Kidney epithelial cell (primary cell): Measurements from ENCODE around the gene APLF. TPM values are rescaled to one million over a fixed set of nuclear protein-coding genes. Genes with fewer than 3 reads are reported as not detected.
"Not testable (repeated sequence)": the region's sequence is repeated elsewhere in the genome, so short reads cannot be mapped to it uniquely, and the experiment has no call there.

ENCODE experiments used
- DNase-seq: peaks from one replicate; pipeline ENCODE4 v3.0.0-alpha.2; 2010; ENCODE audit warnings: low read depth
- H3K27me3 ChIP-seq: 2 replicates; pipeline ENCODE4 v1.6.0; 2011; ENCODE audit warnings: low read length; ENCODE audit not compliant: control insufficient read depth, insufficient read depth
- H3K36me3 ChIP-seq: 2 replicates; pipeline ENCODE4 v1.5.1; 2011; ENCODE audit warnings: low read length; ENCODE audit not compliant: control insufficient read depth, insufficient read depth
- H3K4me3 ChIP-seq: 2 replicates; pipeline ENCODE4 v1.5.1; 2011; ENCODE audit warnings: low read depth, mild to moderate bottlenecking, control low read depth, low read length
- total RNA-seq: library from RNA; depleted of rRNA; stranded (reverse); fragments of >200 nt; gene quantifications from 2 replicates; pipeline ENCODE4 v1.2.3, GENCODE V29; 2015
- TF ChIP-seq, protein P1 (sequence below): IDR thresholded peaks from 2 replicates; pipeline ENCODE4 v1.5.1; 2011; ENCODE audit warnings: mild to moderate bottlenecking, moderate library complexity, low read length, control low read depth, inconsistent platforms; ENCODE audit not compliant: insufficient read depth, poor library complexity, severe bottlenecking

APLF gene
- total RNA-seq, 1 donor from 2014 or later: 5.1 TPM

DNA sequence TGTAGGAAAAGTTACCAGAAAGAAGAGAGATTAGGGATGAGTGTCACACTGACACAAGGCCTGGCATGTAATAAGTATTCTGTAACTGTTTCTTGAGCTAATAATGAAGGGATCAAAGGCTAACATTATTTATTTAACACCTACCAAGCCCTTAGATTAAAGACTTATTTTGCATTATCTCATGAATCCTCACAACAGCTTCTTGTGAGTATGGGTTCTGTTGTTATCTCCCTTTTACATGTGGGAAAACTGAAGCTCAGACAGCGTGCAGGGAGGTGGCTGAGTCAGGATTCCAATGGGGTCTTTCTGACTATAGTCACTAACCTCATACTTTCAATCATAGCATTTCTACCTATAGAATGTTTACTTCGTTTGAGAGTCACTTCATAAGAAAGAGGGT is 97.0 kb downstream of the APLF start:
- TF ChIP-seq, protein P1, sequence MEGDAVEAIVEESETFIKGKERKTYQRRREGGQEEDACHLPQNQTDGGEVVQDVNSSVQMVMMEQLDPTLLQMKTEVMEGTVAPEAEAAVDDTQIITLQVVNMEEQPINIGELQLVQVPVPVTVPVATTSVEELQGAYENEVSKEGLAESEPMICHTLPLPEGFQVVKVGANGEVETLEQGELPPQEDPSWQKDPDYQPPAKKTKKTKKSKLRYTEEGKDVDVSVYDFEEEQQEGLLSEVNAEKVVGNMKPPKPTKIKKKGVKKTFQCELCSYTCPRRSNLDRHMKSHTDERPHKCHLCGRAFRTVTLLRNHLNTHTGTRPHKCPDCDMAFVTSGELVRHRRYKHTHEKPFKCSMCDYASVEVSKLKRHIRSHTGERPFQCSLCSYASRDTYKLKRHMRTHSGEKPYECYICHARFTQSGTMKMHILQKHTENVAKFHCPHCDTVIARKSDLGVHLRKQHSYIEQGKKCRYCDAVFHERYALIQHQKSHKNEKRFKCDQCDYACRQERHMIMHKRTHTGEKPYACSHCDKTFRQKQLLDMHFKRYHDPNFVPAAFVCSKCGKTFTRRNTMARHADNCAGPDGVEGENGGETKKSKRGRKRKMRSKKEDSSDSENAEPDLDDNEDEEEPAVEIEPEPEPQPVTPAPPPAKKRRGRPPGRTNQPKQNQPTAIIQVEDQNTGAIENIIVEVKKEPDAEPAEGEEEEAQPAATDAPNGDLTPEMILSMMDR: no peak
- no peak for DNase-seq
- Histone ChIP-seq H3K36me3 (no peaks in the 10 kb centered on the region), H3K27me3 (no peaks in the 10 kb centered on the region), H3K4me3 (no peak overlapping the region)

DNA sequence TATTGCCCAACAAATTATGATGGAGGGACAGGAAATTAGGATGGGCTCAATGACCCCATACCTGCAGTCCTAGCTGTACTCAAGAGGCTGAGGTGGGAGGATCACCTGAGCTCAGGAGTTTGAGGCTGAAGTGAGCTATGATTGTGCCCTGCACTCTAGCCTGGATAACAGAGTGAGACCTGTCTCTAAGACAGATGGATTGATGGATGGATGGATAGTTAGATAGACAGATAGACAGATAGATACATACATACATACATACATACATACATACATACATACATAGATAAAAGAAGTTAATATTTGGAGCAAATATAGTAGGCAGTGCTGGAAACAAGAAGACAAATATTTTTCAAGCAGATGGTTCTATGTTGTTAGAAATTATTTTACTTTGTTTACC is 97.9 kb downstream of the APLF start:
- TF ChIP-seq, protein P1: no peak
- Histone ChIP-seq H3K36me3 (no peaks in the 10 kb centered on the region), H3K27me3 (no peaks in the 10 kb centered on the region), H3K4me3 (no peak overlapping the region)
- no peak for DNase-seq

DNA sequence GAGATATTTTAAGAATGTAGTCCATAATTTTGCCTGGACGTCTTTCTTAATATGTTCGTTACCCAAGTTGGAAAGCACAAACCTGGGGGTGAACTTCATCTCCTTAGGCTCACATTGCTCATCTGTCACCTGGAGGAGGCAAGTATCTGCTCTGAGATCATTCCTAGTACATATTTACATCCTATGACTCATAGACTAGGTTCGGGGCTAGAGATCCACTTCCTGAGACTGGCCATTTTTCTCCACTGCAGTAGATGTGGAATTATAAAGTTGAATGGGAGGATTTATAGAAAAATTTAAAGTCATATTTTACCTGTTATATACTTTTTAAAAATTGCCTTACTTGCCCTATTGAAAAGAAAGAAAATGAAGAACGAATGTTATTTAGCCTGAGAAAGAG is 98.5 kb downstream of the APLF start:
- peak; percentile 25 for DNase-seq
- Histone ChIP-seq H3K27me3 (no peaks in the 10 kb centered on the region), H3K36me3 (no peaks in the 10 kb centered on the region)

DNA sequence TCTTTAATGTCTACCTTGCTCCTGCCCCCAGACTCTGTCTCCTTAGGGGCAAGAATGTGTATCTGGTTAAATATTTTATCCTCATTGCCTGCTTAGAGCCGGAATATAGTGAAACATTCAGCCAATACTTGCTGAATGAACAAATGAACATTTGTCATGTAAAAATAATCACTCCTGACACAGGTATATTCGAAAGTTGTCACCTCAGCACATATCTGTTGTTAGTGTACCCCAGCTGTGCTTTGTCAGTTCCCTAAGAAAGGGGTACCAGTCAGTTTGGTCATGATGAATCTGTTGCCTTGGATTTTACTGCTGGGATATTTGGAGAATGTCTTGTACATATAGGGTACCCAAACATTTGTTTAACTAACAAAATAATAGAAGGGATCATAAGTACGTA is 99.0 kb downstream of the APLF start:
- DNase-seq: no peak
- Histone ChIP-seq H3K4me3 (no peak overlapping the region), H3K27me3 (no peaks in the 10 kb centered on the region), H3K36me3 (no peaks in the 10 kb centered on the region)
- TF ChIP-seq, protein P1: no peak

More for the DNA sequence above, 98.5 kb downstream of the APLF start:
- TF ChIP-seq, protein P1: no peak
- no peak overlapping the region for H3K4me3 ChIP-seq

DNA sequence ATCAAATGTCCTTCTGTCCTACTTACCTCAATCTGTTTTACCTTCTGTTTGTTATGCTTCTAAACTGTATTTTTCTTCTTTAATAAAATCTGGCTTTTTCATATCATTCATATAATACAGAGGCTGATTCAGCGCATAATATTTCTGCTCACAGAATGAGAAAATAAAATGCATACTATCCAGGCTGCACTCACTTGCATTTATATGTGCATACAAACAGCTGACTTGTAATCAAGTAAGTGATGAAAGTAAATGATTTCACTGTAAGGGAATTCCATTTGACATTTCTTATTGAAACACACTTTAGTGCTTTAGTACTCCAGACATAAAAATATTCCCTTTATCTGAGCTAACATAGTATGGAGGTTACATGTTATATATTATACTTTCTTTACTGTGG is 100.7 kb downstream of the APLF start:
- H3K4me3 ChIP-seq: no peak overlapping the region
- DNase-seq: no peak
- H3K27me3 ChIP-seq: no peaks in the 10 kb centered on the region
- TF ChIP-seq, protein P1: no peak
- H3K36me3 ChIP-seq: no peaks in the 10 kb centered on the region

DNA sequence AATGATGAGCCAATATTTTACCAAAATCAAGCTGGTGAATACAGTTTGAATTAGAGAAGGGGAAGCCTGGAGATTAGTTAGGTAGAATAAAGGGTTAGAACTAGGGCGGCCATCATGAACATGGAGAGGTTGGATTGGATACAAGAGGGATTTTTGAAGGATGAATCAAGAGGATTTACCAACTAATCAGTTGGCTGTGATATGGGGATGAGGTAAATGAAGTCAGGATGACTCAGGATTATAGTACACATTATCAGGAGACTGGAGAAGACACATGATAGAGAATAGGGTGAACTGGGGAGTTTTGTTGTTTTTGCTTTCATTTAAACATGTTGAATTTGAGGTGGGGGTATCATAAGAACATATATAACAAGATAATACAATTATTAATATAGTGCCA is 102.2 kb downstream of the APLF start:
- DNase-seq: no peak
- Histone ChIP-seq H3K4me3 (no peak overlapping the region), H3K27me3 (no peaks in the 10 kb centered on the region), H3K36me3 (no peaks in the 10 kb centered on the region)
- TF ChIP-seq, protein P1: no peak

DNA sequence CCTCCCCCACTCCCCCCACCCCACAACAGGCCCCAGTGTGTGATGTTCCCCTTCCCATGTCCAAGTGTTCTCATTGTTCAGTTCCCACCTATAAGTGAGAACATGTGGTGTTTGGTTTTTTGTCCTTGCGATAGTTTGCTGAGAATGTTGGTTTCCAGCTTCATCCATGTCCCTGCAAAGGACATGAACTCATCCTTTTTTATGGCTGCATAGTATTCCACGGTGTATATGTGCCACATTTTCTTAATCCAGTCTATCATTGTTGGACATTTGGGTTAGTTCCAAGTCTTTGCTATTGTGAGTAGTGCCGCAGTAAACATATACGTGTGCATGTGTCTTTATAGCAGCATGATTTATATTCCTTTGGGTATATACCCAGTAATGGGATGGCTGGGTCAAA is 103.0 kb downstream of the APLF start:
- not testable (repeated sequence) for DNase-seq, H3K27me3 ChIP-seq, H3K36me3 ChIP-seq, H3K4me3 ChIP-seq
